Measurements from ENCODE around the gene GAD1. TPM values are rescaled to one million over a fixed set of nuclear protein-coding genes. Genes with fewer than 3 reads are reported as not detected.

Gene GAD1
- total and polyA plus RNA-seq, 2 of the 4 experiments (the other 2 are of a cell fraction): not detected

- TF ChIP-seq RFX5 (IDR thresholded peaks at IDR 0.05; ENCODE audit: low read depth, low read length): no peak
- TF ChIP-seq CTCF (conservative IDR thresholded peaks at IDR 0.05; ENCODE audit: low read depth, low read length): no peak
- TF ChIP-seq RAD21 (IDR thresholded peaks at IDR 0.05; ENCODE audit: low read length): no peak
- TF ChIP-seq USF2 (IDR thresholded peaks at IDR 0.05; ENCODE audit: low read depth, low read length): no peak
- TF ChIP-seq BHLHE40 (IDR thresholded peaks at IDR 0.05; ENCODE audit: low read depth, low read length): no peak
- TF ChIP-seq MAFK (IDR thresholded peaks at IDR 0.05; ENCODE audit: low read depth, low read length): no peak
- TF ChIP-seq RCOR1 (IDR thresholded peaks at IDR 0.05; ENCODE audit: insufficient replicate concordance, low read length): no peak
- no peak for TF ChIP-seq FOS (IDR thresholded peaks at IDR 0.05; ENCODE audit: low read depth, low read length)
- TF ChIP-seq SMC3 (IDR thresholded peaks at IDR 0.05; ENCODE audit: low read depth, low read length): no peak
- no peak for TF ChIP-seq MXI1 (IDR thresholded peaks at IDR 0.05; ENCODE audit: borderline replicate concordance, low read depth, low read length)
- TF ChIP-seq, protein P1, sequence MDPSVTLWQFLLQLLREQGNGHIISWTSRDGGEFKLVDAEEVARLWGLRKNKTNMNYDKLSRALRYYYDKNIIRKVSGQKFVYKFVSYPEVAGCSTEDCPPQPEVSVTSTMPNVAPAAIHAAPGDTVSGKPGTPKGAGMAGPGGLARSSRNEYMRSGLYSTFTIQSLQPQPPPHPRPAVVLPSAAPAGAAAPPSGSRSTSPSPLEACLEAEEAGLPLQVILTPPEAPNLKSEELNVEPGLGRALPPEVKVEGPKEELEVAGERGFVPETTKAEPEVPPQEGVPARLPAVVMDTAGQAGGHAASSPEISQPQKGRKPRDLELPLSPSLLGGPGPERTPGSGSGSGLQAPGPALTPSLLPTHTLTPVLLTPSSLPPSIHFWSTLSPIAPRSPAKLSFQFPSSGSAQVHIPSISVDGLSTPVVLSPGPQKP (IDR thresholded peaks at IDR 0.05; ENCODE audit: borderline replicate concordance, low read depth, low read length): no peak
- no peak for TF ChIP-seq CEBPB (IDR thresholded peaks at IDR 0.05; ENCODE audit: low read depth, low read length)
- no peak for TF ChIP-seq CHD1 (IDR thresholded peaks at IDR 0.05; ENCODE audit: low read depth, low read length)
- TF ChIP-seq NFE2L2 (IDR thresholded peaks at IDR 0.05; ENCODE audit: low read depth, low read length): no peak
- TF ChIP-seq MAZ (IDR thresholded peaks at IDR 0.05; ENCODE audit: borderline replicate concordance, low read depth, low read length): no peak
- Histone ChIP-seq H2AFZ (replicated peaks; ENCODE audit: low read length, poor library complexity) (no peak overlapping the region), H3K4me1 (ENCODE audit: control insufficient read depth, insufficient read depth, low read length) (no peaks in the 10 kb centered on the region), H3K56ac (ENCODE audit: extremely low read depth, insufficient read depth, low read length) (no peak overlapping the region), H2BK20ac (ENCODE audit: low read depth, low read length) (no peak overlapping the region), H2AK5ac (ENCODE audit: low read depth, low read length) (no peak overlapping the region), H3K4me3 (ENCODE audit: insufficient read depth, low read depth, low read length) (no peak overlapping the region), H3K27ac (ENCODE audit: insufficient read depth, low read length) (no peak overlapping the region), H2BK15ac (ENCODE audit: low read depth, low read length) (no peak overlapping the region), H3K36me3 (ENCODE audit: control insufficient read depth, insufficient read depth, low read length) (no peaks in the 10 kb centered on the region), H4K5ac (ENCODE audit: low read depth, low read length) (no peak overlapping the region), H3K4ac (ENCODE audit: low read depth, low read length) (no peak overlapping the region), H3K9me3 (ENCODE audit: control insufficient read depth, insufficient read depth, low read length) (no peaks in the 10 kb centered on the region), H2BK5ac (ENCODE audit: low read depth, low read length, poor library complexity, severe bottlenecking) (no peak overlapping the region), H4K8ac (ENCODE audit: low read depth in 2 of 2, low read length in 2 of 2) (no peak overlapping the region), H3K27me3 (ENCODE audit: control insufficient read depth, insufficient read depth, low read length) (peaks cover 23% of the 10 kb centered on the region), H3K14ac (replicated peaks; ENCODE audit: low read depth, low read length) (no peak overlapping the region), H4K91ac (ENCODE audit: insufficient read depth, low read depth, low read length) (no peak overlapping the region), H2AK9ac (replicated peaks; ENCODE audit: low read depth, low read length, poor library complexity) (no peak overlapping the region), H4K20me1 (ENCODE audit: insufficient read depth, low read length) (no peaks in the 10 kb centered on the region), H3K79me1 (ENCODE audit: low read depth in 1 of 2, low read length in 2 of 2) (no peaks in the 10 kb centered on the region), H3K9ac (ENCODE audit: low read depth, low read length) (no peak overlapping the region), H3K9me1 (ENCODE audit: insufficient read depth, low read length) (no peaks in the 10 kb centered on the region), H3K18ac (ENCODE audit: low read depth, low read length) (no peak overlapping the region), H3K23ac (ENCODE audit: low read depth, low read length) (no peak overlapping the region), H2BK120ac (ENCODE audit: low read depth, low read length) (no peak overlapping the region), H3K4me2 (ENCODE audit: low read depth, low read length) (no peak overlapping the region)
- CTCF ChIA-PET: no interaction called here
- WGBS, 2 experiments (ENCODE audit: extremely low coverage in 2 of 2, insufficient read length in 1 of 2): 60% methylated on average over 1 of the region's 2 CpGs; no CpG with 5 or more reads in 1 of the 2 experiments
- ATAC-seq (ENCODE audit: low read depth): no peak
- intact Hi-C loops (cut with micrococcal nuclease): no loop called here
- DNase-seq: no peak
- POLR2A ChIA-PET (ENCODE audit: unreplicated experiment): no interaction called here
- in situ Hi-C loops (cut with MboI; ENCODE audit: low sequenced_read_pairs): no loop called here
- no TSS peak for BruUV-seq (replicated peaks)
- dilution Hi-C loops (cut with HindIII; ENCODE audit: low sequenced_read_pairs, unreplicated experiment): no loop called here
Measured at GRCh38 chr2:170829036-170829435, 12.3 kb downstream of the GAD1 start.

All from IMR-90 (cell line).